Uterus (tissue), 2 donors: ENCODE results near the gene ALOXE3.

Experiments
- POLR2A ChIP-seq, 2 donors: fragments of 450-650 bp; IDR thresholded peaks; one replicate each; pipeline ENCODE4 v1.6.1; 2016; ENCODE audit warnings: antibody characterized with exemption in 2 of 2, mild to moderate bottlenecking in 1 of 2, moderate library complexity in 1 of 2
- TF ChIP-seq, protein P1 (sequence below), 4 experiments: fragments of 200-600 bp in 2 of 4; fragments of 450-650 bp in 2 of 4; sonication (generic) in 2 of 4; IDR thresholded peaks; one replicate each; pipeline ENCODE4 v1.5.1; 2016 to 2019; ENCODE audit warnings: antibody characterized with exemption in 4 of 4, mild to moderate bottlenecking in 2 of 4, moderate library complexity in 1 of 4

DNA sequence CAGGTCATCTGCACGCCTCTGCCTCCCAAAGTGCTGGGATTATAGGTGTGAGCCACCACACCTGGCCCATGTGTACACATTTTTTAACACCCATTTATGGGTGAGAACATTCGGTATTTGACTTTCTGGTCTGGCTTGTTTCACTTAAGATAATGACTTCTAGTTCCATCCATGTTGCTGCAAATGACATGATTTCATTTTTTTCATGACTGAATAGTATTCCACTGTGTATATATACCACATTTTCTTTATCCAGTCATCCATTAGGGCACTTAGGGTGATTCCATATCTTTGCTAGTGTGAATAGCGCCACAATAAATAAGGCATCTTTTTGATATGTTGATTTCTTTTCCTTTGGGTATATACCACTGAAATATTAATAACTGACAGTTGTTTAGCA is 36.4 kb downstream of the ALOXE3 start:
- TF ChIP-seq, protein P1, sequence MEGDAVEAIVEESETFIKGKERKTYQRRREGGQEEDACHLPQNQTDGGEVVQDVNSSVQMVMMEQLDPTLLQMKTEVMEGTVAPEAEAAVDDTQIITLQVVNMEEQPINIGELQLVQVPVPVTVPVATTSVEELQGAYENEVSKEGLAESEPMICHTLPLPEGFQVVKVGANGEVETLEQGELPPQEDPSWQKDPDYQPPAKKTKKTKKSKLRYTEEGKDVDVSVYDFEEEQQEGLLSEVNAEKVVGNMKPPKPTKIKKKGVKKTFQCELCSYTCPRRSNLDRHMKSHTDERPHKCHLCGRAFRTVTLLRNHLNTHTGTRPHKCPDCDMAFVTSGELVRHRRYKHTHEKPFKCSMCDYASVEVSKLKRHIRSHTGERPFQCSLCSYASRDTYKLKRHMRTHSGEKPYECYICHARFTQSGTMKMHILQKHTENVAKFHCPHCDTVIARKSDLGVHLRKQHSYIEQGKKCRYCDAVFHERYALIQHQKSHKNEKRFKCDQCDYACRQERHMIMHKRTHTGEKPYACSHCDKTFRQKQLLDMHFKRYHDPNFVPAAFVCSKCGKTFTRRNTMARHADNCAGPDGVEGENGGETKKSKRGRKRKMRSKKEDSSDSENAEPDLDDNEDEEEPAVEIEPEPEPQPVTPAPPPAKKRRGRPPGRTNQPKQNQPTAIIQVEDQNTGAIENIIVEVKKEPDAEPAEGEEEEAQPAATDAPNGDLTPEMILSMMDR (IDR thresholded peaks at IDR 0.05), result no peak
- no peak for TF ChIP-seq POLR2A (IDR thresholded peaks at IDR 0.05)
